Ishikawa (cell line): ENCODE data around the gene CD99L2.

ENCODE experiments used
- CEBPB ChIP-seq: IDR thresholded peaks from 2 replicates; pipeline ENCODE4 v1.6.1; 2012
- CREB1 ChIP-seq: IDR thresholded peaks from 2 replicates; pipeline ENCODE4 v1.6.1; 2012; ENCODE audit warnings: low read depth
- EGR1 ChIP-seq: IDR thresholded peaks from 2 replicates; pipeline ENCODE4 v1.6.1; 2012
- EP300 ChIP-seq: IDR thresholded peaks from 2 replicates; pipeline ENCODE4 v1.6.1; 2012; ENCODE audit warnings: borderline replicate concordance
- FOXM1 ChIP-seq: IDR thresholded peaks from 2 replicates; pipeline ENCODE4 v1.6.1; 2012; ENCODE audit warnings: low read depth, borderline replicate concordance
- NFIC ChIP-seq: IDR thresholded peaks from 2 replicates; pipeline ENCODE4 v1.6.1; 2012
- RAD21 ChIP-seq: IDR thresholded peaks from 2 replicates; pipeline ENCODE4 v1.6.1; 2012; ENCODE audit warnings: low read depth
- TAF1 ChIP-seq: IDR thresholded peaks from 2 replicates; pipeline ENCODE4 v1.6.1; 2012; ENCODE audit warnings: low read depth, mild to moderate bottlenecking
- TCF12 ChIP-seq: IDR thresholded peaks from 2 replicates; pipeline ENCODE4 v1.6.1; 2012; ENCODE audit warnings: low read depth
- TEAD4 ChIP-seq: IDR thresholded peaks from 2 replicates; pipeline ENCODE4 v1.6.1; 2012
- USF1 ChIP-seq: IDR thresholded peaks from 2 replicates; pipeline ENCODE4 v1.6.1; 2012
- YY1 ChIP-seq: IDR thresholded peaks from 2 replicates; pipeline ENCODE4 v1.6.1; 2012; ENCODE audit warnings: low read depth
- TF ChIP-seq, protein P1 (sequence below): IDR thresholded peaks from 2 replicates; pipeline ENCODE4 v1.6.1; 2012
- TF ChIP-seq, protein P2 (sequence below): IDR thresholded peaks from 2 replicates; pipeline ENCODE4 v1.6.1; 2012; ENCODE audit warnings: low read depth, mild to moderate bottlenecking

- TF ChIP-seq YY1 (no peak), TEAD4 (no peak), USF1 (no peak), TAF1 (no peak), FOXM1 (no peak), TCF12 (no peak), NFIC (no peak), EP300 (no peak), CREB1 (no peak), RAD21 (no peak), EGR1 (no peak), CEBPB (no peak)
- TF ChIP-seq, protein P1, sequence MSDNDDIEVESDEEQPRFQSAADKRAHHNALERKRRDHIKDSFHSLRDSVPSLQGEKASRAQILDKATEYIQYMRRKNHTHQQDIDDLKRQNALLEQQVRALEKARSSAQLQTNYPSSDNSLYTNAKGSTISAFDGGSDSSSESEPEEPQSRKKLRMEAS = no peak
- TF ChIP-seq, protein P2, sequence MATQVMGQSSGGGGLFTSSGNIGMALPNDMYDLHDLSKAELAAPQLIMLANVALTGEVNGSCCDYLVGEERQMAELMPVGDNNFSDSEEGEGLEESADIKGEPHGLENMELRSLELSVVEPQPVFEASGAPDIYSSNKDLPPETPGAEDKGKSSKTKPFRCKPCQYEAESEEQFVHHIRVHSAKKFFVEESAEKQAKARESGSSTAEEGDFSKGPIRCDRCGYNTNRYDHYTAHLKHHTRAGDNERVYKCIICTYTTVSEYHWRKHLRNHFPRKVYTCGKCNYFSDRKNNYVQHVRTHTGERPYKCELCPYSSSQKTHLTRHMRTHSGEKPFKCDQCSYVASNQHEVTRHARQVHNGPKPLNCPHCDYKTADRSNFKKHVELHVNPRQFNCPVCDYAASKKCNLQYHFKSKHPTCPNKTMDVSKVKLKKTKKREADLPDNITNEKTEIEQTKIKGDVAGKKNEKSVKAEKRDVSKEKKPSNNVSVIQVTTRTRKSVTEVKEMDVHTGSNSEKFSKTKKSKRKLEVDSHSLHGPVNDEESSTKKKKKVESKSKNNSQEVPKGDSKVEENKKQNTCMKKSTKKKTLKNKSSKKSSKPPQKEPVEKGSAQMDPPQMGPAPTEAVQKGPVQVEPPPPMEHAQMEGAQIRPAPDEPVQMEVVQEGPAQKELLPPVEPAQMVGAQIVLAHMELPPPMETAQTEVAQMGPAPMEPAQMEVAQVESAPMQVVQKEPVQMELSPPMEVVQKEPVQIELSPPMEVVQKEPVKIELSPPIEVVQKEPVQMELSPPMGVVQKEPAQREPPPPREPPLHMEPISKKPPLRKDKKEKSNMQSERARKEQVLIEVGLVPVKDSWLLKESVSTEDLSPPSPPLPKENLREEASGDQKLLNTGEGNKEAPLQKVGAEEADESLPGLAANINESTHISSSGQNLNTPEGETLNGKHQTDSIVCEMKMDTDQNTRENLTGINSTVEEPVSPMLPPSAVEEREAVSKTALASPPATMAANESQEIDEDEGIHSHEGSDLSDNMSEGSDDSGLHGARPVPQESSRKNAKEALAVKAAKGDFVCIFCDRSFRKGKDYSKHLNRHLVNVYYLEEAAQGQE = no peak
These were observed 36.0 kb upstream of the CD99L2 start for GRCh38 chrX:150934453-150934852.
